NCI-H345 treated with DMSO at 0.1 percent for 48 hours (cell line): ENCODE results near the gene SEPHS2.
A peak's percentile ranks its signal among the peaks of the same experiment; 100 is the strongest.
"Not testable (repeated sequence)": the region's sequence is repeated elsewhere in the genome, so short reads cannot be mapped to it uniquely, and the experiment has no call there.

Experiments
- DNase-seq: peaks from one replicate; lab custom pipeline; 2025; ENCODE audit not compliant: unreplicated experiment; lab: John Stamatoyannopoulos, UW

Gene SEPHS2

GRCh38 chr16:30445408-30446202 lies at the start of gene SEPHS2:
Gene SEPHS2, minus strand, starts transcription at chr16:30445874. Its CDS starts 147 bp downstream, at chr16:30445727.
- DNase-seq, result peak; percentile 94

DNA sequence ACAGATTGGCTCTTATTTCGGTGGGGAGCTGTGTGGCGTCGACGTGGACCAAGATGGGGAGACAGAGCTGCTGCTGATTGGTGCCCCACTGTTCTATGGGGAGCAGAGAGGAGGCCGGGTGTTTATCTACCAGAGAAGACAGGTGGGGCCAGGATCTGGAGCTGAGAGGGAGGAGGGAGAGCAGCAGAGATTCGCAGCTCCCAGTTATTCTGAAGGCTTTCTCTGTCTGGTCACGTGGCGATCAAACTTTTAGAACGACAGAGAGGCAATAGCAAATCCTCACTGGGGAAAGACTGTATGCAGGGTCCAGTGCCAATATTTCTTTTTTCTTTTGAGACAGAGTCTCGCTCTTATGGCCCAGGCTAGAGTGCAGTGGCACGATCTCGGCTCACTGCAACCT lies 49.0 kb upstream of the SEPHS2 start:
- no peak for DNase-seq

GRCh38 chr16:30493941-30494488 lies 48.3 kb upstream of the SEPHS2 start:
- no peak for DNase-seq

- no peak for DNase-seq
These were observed 46.2 kb upstream of the SEPHS2 start for GRCh38 chr16:30491744-30492308.

DNA sequence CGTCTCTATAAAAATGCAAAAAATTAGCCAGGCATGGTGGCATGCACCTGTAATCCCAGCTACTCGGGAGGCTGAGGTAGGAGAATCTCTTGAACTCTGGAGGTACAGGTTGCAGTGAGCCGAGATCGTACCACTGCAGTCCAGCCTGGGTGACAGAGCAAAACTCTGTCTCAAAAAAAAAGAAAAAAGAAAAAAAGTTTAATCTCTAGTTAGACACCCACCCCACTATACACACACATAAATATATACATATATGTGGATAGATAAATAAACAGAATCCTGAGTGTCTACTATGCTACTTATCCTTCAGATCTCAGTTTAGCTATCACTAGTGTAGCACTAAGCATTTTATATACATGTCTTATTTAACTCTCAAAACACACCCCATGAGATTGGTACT lies 45.6 kb upstream of the SEPHS2 start:
- DNase-seq, result no peak

DNA sequence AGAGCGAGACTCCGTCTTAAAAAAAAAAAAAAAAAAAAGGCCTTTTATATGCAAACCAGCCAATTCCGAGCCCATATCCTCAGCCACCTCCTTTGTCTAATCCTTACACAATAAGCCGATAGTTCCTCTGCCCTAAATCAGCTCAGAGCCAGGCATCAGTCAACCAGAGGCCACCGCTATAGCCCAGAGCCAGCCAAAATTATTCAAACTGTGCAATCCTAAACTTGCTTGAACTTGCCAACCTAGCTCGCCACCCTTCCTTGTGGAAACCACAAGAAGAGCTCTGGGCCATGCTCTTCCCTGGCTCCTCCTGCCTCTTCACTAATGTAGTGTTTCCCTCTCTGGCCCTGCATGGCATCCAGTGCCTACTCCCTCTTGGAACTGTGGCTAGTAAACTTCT lies 44.5 kb upstream of the SEPHS2 start:
- DNase-seq, result no peak

DNA sequence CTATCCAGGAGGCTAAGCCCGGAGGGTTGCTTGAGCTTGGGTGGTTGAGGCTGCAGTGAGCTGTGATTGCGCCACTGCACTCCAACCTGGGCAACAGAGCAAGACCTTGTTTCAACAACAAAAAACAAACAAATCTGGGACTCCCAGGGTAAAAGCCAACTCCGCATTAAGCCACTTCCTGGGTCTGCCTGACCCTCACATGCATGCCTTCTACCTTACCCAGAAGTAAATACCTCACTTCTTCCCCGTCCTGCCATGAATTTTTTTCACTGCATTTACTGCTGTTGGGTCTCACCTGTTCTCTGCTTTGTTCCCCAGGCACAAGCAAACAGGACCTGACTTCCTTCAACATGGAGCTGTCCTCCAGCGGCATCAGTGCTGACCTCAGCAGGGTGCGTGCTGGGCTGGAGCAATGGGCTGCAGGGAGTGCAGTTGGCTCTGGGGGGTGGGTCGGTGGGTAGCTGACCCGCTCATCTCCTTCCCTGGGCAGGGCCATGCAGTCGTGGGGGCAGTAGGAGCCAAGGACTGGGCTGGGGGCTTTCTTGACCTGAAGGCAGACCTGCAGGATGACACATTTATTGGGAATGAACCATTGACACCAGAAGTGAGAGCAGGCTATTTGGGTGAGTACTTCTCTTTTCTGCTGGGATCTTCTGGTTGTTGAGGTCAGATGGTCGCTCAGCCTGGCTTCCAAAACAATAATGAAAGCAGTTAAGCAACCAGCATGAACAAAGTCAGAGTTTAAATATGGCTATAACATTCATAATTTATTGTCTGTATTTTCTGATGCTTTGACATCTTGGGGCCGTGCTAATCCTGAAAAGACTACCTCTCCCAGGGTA lies 43.3 kb upstream of the SEPHS2 start:
- no peak for DNase-seq

DNA sequence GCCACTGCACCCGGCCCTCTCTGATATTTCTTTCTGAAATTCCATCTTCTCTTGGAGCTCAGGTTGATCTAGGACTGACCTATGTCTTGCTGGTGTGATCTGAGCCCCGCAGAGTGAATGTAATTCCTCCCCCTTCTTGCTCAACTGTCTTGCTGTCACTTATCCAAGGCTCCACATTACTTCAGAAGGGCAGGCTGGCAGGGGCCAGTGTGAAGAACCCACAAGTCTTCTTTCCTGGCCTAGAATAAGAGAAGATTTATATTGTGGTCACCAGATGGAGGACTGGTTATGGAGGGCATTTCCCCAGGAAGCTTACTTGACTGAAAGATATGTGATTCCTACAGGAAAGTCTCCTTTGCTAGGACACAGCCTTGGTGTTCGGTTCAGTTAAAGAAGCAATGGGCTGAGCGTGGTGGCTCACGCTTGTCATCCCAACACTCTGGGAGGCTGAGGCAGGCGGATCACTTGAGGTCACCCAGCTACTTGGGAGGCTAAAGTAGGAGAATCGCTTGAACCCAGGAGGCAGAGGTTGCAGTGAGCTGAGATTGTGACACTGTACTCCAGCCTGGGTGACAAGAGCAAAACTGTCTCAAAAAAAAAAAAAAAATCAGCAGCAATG lies 40.3 kb upstream of the SEPHS2 start:
- no peak for DNase-seq

DNA sequence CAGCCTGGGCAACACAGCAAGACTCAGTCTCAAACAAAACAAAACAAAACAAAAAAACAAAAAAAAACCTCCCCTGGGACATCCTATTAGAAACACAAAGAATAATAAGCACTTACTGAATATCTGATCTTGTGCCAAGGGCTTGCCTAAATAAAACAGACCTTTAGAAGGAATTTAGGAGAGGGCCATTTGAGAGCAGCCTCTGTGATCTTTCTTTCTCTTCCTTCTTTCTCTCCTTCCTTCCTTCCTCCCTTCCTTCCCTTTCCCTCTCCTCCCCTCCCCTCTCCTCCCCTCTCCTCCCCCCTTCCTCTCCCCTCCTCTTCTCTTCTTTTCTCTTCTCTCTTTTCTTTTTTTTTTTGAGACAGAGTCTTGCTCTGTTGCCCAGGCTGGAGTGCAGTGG lies 39.2 kb upstream of the SEPHS2 start:
- no peak for DNase-seq

- no peak for DNase-seq
These were observed 36.7 kb upstream of the SEPHS2 start for GRCh38 chr16:30482366-30482765.

- no peak for DNase-seq
These were observed 35.7 kb upstream of the SEPHS2 start for GRCh38 chr16:30481381-30481780.

DNA sequence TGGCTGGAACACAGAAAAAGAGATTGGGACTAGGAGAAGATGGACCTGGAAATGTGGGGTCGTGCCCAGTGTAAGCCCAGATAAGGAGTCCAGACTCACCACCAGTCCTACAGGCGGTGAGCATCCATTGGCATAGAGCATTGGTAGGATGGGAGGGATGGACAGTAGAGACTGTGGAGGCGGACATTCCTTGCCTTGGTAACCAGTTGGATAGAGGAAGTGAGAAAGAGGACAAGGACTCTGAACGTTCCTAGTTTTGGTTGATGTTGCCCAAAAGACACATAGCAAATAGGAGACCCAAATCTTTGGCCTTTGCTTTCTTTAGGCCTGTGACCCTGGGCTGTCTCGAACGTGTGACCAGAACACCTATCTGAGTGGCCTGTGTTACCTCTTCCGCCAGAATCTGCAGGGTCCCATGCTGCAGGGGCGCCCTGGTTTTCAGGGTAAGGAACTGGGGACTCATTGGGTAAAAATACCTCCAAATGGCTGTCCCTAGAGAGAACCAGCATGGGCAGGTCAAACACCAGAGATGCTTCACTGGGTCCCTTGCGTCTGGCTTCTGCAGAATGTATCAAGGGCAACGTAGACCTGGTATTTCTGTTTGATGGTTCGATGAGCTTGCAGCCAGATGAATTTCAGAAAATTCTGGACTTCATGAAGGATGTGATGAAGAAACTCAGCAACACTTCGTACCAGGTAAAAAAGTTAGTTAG lies 33.2 kb upstream of the SEPHS2 start:
- no peak for DNase-seq

GRCh38 chr16:30477773-30478172 lies 32.1 kb upstream of the SEPHS2 start:
- not testable (repeated sequence) for DNase-seq

GRCh38 chr16:30476991-30477390 lies 31.3 kb upstream of the SEPHS2 start:
- no peak for DNase-seq

GRCh38 chr16:30474684-30475083 lies 29.0 kb upstream of the SEPHS2 start:
- no peak for DNase-seq

GRCh38 chr16:30474074-30474452 lies 28.4 kb upstream of the SEPHS2 start:
- no peak for DNase-seq

- DNase-seq, result no peak
These were observed 27.8 kb upstream of the SEPHS2 start for GRCh38 chr16:30473231-30474073.

DNA sequence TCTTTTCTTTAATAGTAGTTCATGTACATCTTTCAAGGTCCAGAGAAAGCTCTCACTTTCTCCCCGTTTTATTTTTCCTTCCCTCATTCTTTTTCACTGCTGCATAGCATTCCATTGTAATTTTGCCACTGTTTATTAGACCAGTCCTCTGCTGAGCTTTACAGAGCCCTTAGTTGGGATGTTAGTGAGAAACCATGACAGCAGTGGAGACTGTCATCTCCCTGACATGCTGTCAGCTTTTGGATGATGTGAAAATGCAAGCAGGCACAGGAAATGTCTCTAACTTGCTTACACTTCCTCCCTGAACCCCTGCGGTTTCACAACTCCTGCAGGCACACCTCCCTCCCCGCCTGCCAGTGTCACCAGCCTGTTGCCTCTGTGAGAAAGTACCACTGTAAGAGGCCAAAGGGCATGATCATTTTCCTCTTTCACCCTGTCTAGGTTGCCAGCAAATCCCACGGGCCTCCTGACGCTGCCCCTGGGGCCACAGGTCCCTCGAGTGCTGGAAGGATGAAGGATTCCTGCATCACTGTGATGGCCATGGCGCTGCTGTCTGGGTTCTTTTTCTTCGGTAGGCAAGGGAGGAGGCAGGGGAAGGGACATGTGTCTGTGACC lies 26.8 kb upstream of the SEPHS2 start, which contains the start of gene ITGAL:
ITGAL (plus strand) TSS at position 415 of the 615 bp plus-strand sequence; CDS start at position 511, 96 bp downstream.
- no peak for DNase-seq

DNA sequence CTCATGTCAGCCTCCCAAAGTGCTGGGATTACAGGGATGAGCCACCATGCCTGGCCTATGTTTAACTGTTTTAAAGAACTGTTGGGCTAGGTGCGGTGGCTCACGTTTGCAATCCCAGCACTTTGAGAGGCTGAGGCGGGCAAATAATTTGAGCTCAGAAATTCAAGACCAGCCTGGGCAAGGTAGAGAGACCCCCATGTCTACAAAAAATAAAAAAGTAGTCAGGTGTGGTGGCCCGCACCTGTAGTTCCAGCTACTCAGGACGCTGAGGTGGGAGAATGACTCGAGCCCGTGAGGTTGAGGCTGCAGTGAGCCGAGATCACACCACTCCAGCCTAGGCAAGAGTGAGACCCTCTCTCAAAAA lies 24.9 kb upstream of the SEPHS2 start:
- no peak for DNase-seq
